ENCODE data around the gene IREB2. TPM values are rescaled to one million over a fixed set of nuclear protein-coding genes. Genes with fewer than 3 reads are reported as not detected.

Gene IREB2
- total RNA-seq, 4 donors from 2014 or later = 18.9 to 37.4 (median 22.0) TPM

GRCh38 chr15:78390242-78390641, 47.8 kb upstream of the IREB2 start:
- in situ Hi-C loops (cut with MboI; ENCODE audit: low sequenced_read_pairs in 4 of 4) = no loop called here
- no peaks in the 10 kb centered on the region for H3K4me1 ChIP-seq
- no peaks in the 10 kb centered on the region for H3K36me3 ChIP-seq
- H3K27ac ChIP-seq = no peak overlapping the region
- DNase-seq = no peak
- no peak for TF ChIP-seq CTCF (IDR thresholded peaks at IDR 0.05 in 4 of 5, conservative IDR thresholded peaks at IDR 0.05 in 1 of 5)
- no peak for TF ChIP-seq POLR2A (IDR thresholded peaks at IDR 0.05)
- no peaks in the 10 kb centered on the region for H3K9me3 ChIP-seq
- peaks cover 0 to 18% (median 3%) of the 10 kb centered on the region in 3 donors for H3K27me3 ChIP-seq
- no peak overlapping the region for H3K4me3 ChIP-seq
- ATAC-seq = no peak
- intact Hi-C loops (cut with DNase I; ENCODE audit: low total_unique reads) = no loop called here

- H3K4me1 ChIP-seq = no peaks in the 10 kb centered on the region
- no peaks in the 10 kb centered on the region for H3K36me3 ChIP-seq
- peaks cover 0 to 18% (median 3%) of the 10 kb centered on the region in 3 donors for H3K27me3 ChIP-seq
- H3K4me3 ChIP-seq = no peak overlapping the region
- H3K27ac ChIP-seq = no peak overlapping the region
- in situ Hi-C loops (cut with MboI; ENCODE audit: low sequenced_read_pairs in 4 of 4) (no loop called here), intact Hi-C loops (cut with DNase I; ENCODE audit: low total_unique reads) (no loop called here)
- ATAC-seq (no peak), DNase-seq (no peak)
- TF ChIP-seq CTCF (IDR thresholded peaks at IDR 0.05 in 4 of 5, conservative IDR thresholded peaks at IDR 0.05 in 1 of 5) (no peak), POLR2A (IDR thresholded peaks at IDR 0.05) (no peak)
- H3K9me3 ChIP-seq = no peaks in the 10 kb centered on the region
Measured at GRCh38 chr15:78390826-78391225, 47.2 kb upstream of the IREB2 start.

GRCh38 chr15:78391781-78392180, 46.2 kb upstream of the IREB2 start:
- no peak overlapping the region for H3K27ac ChIP-seq
- no peaks in the 10 kb centered on the region for H3K9me3 ChIP-seq
- intact Hi-C loops (cut with DNase I; ENCODE audit: low total_unique reads) (no loop called here), in situ Hi-C loops (cut with MboI; ENCODE audit: low sequenced_read_pairs in 4 of 4) (no loop called here)
- H3K27me3 ChIP-seq = peaks cover 0 to 11% (median 3%) of the 10 kb centered on the region in 3 donors
- TF ChIP-seq POLR2A (IDR thresholded peaks at IDR 0.05) (no peak), CTCF (IDR thresholded peaks at IDR 0.05 in 4 of 5, conservative IDR thresholded peaks at IDR 0.05 in 1 of 5) (no peak)
- ATAC-seq = no peak
- no peak for DNase-seq
- H3K4me1 ChIP-seq = no peaks in the 10 kb centered on the region
- H3K4me3 ChIP-seq = no peak overlapping the region
- H3K36me3 ChIP-seq = no peaks in the 10 kb centered on the region

GRCh38 chr15:78392430-78392829, 45.6 kb upstream of the IREB2 start:
- Histone ChIP-seq H3K36me3 (no peaks in the 10 kb centered on the region), H3K9me3 (no peaks in the 10 kb centered on the region), H3K4me3 (no peak overlapping the region), H3K27me3 (peaks cover 0 to 7% (median 0%) of the 10 kb centered on the region in 3 donors), H3K4me1 (no peaks in the 10 kb centered on the region), H3K27ac (no peak overlapping the region)
- TF ChIP-seq POLR2A (IDR thresholded peaks at IDR 0.05) = no peak
- TF ChIP-seq CTCF (IDR thresholded peaks at IDR 0.05 in 4 of 5, conservative IDR thresholded peaks at IDR 0.05 in 1 of 5) = no peak
- DNase-seq (no peak), ATAC-seq (no peak)
- in situ Hi-C loops (cut with MboI; ENCODE audit: low sequenced_read_pairs in 4 of 4) (no loop called here), intact Hi-C loops (cut with DNase I; ENCODE audit: low total_unique reads) (no loop called here)

GRCh38 chr15:78393137-78393536, 44.9 kb upstream of the IREB2 start:
- intact Hi-C loops (cut with DNase I; ENCODE audit: low total_unique reads) (no loop called here), in situ Hi-C loops (cut with MboI; ENCODE audit: low sequenced_read_pairs in 4 of 4) (no loop called here)
- ATAC-seq = no peak
- Histone ChIP-seq H3K36me3 (no peaks in the 10 kb centered on the region), H3K27me3 (no peaks in the 10 kb centered on the region), H3K27ac (no peak overlapping the region), H3K4me3 (no peak overlapping the region), H3K4me1 (no peaks in the 10 kb centered on the region), H3K9me3 (no peaks in the 10 kb centered on the region)
- TF ChIP-seq POLR2A (IDR thresholded peaks at IDR 0.05) (no peak), CTCF (IDR thresholded peaks at IDR 0.05 in 4 of 5, conservative IDR thresholded peaks at IDR 0.05 in 1 of 5) (no peak)
- DNase-seq = no peak

Measured in gastrocnemius medialis (tissue), 4 donors.